A673 (cell line): ENCODE results near the gene GAMT. TPM values are rescaled to one million over a fixed set of nuclear protein-coding genes. Genes with fewer than 3 reads are reported as not detected.

ENCODE experiments used
- BruUV-seq: library from RNA; stranded (reverse); fragments of 400-500 nt; replicated peaks from 2 replicates; lab custom pipeline; 2021; lab: Mats Ljungman, UMichigan
- CTCF ChIA-PET: fragments of 300-600 bp; sonication (Branson Sonifier 250); formaldehyde crosslinking; loops from one replicate; lab custom pipeline; 2022; ENCODE audit warnings: antibody characterized with exemption; lab: Charles Lee
- POLR2A ChIA-PET: fragments of 300-600 bp; sonication (Branson Sonifier 250); formaldehyde crosslinking; loops from one replicate; lab custom pipeline; 2022; ENCODE audit warnings: antibody characterized with exemption; ENCODE audit not compliant: low non-redundant PET; lab: Charles Lee
- DNase-seq: peaks from one replicate; pipeline ENCODE4 v3.0.0-alpha.2; 2015; ENCODE audit warnings: low spot score
- H3K27ac ChIP-seq: fragments of 200-600 bp; sonication (generic); 2 replicates; pipeline ENCODE4 v1.5.1; 2016; ENCODE audit warnings: mixed run types, low read depth, mild to moderate bottlenecking, mixed read lengths, antibody characterized with exemption, low read length; ENCODE audit not compliant: poor library complexity, severe bottlenecking
- H3K27me3 ChIP-seq: fragments of 200-600 bp; sonication (generic); replicated peaks from 2 replicates; pipeline ENCODE4 v1.6.1; 2017; ENCODE audit warnings: mixed run types, low read depth, mild to moderate bottlenecking, mixed read lengths, antibody characterized with exemption, low read length; ENCODE audit not compliant: insufficient read depth, poor library complexity
- H3K36me3 ChIP-seq: fragments of 200-600 bp; sonication (generic); 2 replicates; pipeline ENCODE4 v1.6.1; 2016; ENCODE audit warnings: mixed run types, mild to moderate bottlenecking, mixed read lengths, antibody characterized with exemption, low read length; ENCODE audit not compliant: insufficient read depth, poor library complexity, severe bottlenecking
- H3K4me1 ChIP-seq: fragments of 200-600 bp; sonication (generic); 2 replicates; pipeline ENCODE4 v1.6.1; 2017; ENCODE audit warnings: mixed run types, mild to moderate bottlenecking, mixed read lengths, antibody characterized with exemption, low read length; ENCODE audit not compliant: insufficient read depth, poor library complexity, severe bottlenecking
- H3K4me3 ChIP-seq: fragments of 200-600 bp; sonication (generic); 2 replicates; pipeline ENCODE4 v1.5.1; 2016; ENCODE audit warnings: low read depth, mixed run types, mild to moderate bottlenecking, mixed read lengths, low read length; ENCODE audit not compliant: poor library complexity, severe bottlenecking
- H3K9me3 ChIP-seq: fragments of 200-600 bp; sonication (generic); 2 replicates; pipeline ENCODE4 v1.6.1; 2016; ENCODE audit warnings: mixed run types, low read depth, mild to moderate bottlenecking, mixed read lengths, antibody characterized with exemption, low read length; ENCODE audit not compliant: poor library complexity, severe bottlenecking
- CTCF ChIP-seq: fragments of 300-800, 200-600 bp; sonication (generic); conservative IDR thresholded peaks from 2 replicates; pipeline ENCODE4 v1.5.1; 2017; ENCODE audit warnings: low read depth, mild to moderate bottlenecking, antibody characterized with exemption, low read length, moderate library complexity, mixed read lengths
- EZH2 ChIP-seq: fragments of 200-600 bp; sonication (generic); IDR thresholded peaks from 2 replicates; pipeline ENCODE4 v1.6.1; 2017; ENCODE audit warnings: borderline replicate concordance, low read depth, mild to moderate bottlenecking, mixed read lengths, antibody characterized with exemption, low read length; ENCODE audit not compliant: poor library complexity, severe bottlenecking
- intact Hi-C: fragments of 100-400 bp; cut with micrococcal nuclease; formaldehyde crosslinking; loops from one replicate; pipeline ENCODE4 v1.10.0; 2022; ENCODE audit not compliant: unreplicated experiment
- total RNA-seq: library from RNA; stranded (reverse); gene quantifications from 2 replicates; pipeline ENCODE4 v1.2.3, GENCODE V29; 2021

GAMT gene
- total RNA-seq, 1 experiment from 2014 or later, result 18.8 TPM

- H3K27ac ChIP-seq, result no peak overlapping the region
- intact Hi-C loops, result no loop called here
- peaks cover 94% of the 10 kb centered on the region for H3K36me3 ChIP-seq
- no peaks in the 10 kb centered on the region for H3K9me3 ChIP-seq
- CTCF ChIA-PET, result no interaction called here
- TF ChIP-seq EZH2 (no peak), CTCF (no peak)
- no peaks in the 10 kb centered on the region for H3K4me1 ChIP-seq
- POLR2A ChIA-PET, result no interaction called here
- DNase-seq, result no peak
- no peaks in the 10 kb centered on the region for H3K27me3 ChIP-seq
- H3K4me3 ChIP-seq, result no peak overlapping the region
- no TSS peak for BruUV-seq
These were observed 24.6 kb upstream of the GAMT start for GRCh38 chr19:1425902-1426301.

DNA sequence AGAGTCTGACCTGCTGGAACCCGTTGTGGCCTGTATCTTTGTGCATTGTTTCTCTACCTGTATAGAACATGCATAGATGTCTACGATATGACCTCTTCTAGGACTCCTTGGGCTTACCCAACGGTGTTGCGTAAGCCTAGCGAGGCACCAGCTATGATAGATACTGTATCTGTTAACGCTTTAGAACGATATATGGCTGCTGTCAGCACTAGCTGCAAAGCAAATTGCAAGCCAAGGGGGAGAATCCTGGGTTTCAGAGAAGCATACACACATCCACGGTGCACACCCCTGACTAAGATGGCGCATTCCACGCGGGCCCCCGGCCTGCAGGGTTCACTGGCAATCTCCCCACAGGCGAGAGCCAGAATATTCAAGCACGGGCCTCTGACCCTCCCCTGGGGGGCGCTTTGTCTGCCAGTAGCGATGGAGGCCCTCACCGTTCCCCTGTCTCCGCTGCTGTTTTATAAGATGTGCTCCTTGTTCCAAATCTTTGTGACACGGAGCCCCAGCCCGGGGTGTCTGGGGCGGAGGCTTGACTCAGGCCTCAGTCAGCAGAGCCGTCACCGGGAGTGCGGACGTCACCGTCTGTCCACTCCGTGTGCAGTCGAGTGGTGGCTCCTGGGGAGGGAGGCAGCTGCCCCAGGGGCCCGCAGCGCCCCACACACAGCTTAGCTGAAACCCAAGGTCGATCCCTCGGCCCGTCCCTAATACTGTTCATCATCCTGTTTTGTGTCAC is 23.9 kb upstream of the GAMT start:
- Histone ChIP-seq H3K9me3 (no peaks in the 10 kb centered on the region), H3K4me1 (no peaks in the 10 kb centered on the region), H3K27me3 (no peaks in the 10 kb centered on the region), H3K27ac (no peak overlapping the region), H3K36me3 (peaks cover 98% of the 10 kb centered on the region), H3K4me3 (no peak overlapping the region)
- intact Hi-C loops, result no loop called here
- BruUV-seq, result no TSS peak
- ChIA-PET CTCF (no interaction called here), POLR2A (no interaction called here)
- no peak for DNase-seq
- no peak for TF ChIP-seq CTCF
- TF ChIP-seq EZH2, result no peak

GRCh38 chr19:1424192-1424955 is 23.0 kb upstream of the GAMT start:
- Histone ChIP-seq H3K36me3 (peaks cover 96% of the 10 kb centered on the region), H3K4me1 (no peaks in the 10 kb centered on the region), H3K9me3 (no peaks in the 10 kb centered on the region), H3K4me3 (no peak overlapping the region), H3K27me3 (no peaks in the 10 kb centered on the region), H3K27ac (no peak overlapping the region)
- intact Hi-C loops, result no loop called here
- no TSS peak for BruUV-seq
- DNase-seq, result no peak
- ChIA-PET POLR2A (no interaction called here), CTCF (no interaction called here)
- TF ChIP-seq EZH2 (no peak), CTCF (no peak)
